ENCODE results near the gene ANXA2R. TPM values are rescaled to one million over a fixed set of nuclear protein-coding genes. Genes with fewer than 3 reads are reported as not detected.

The ANXA2R gene
- polyA plus RNA-seq, 3 donors: 2.3 to 6.4 (median 3.1) TPM

- Histone ChIP-seq H3K4me1 (ENCODE audit: control insufficient read depth in 1 of 2, insufficient read depth in 2 of 2, low read length in 2 of 2) (peaks cover 16 to 28% of the 10 kb centered on the region in 2 donors), H3K9ac (ENCODE audit: insufficient read depth, low read length, poor library complexity, severe bottlenecking) (no peak overlapping the region), H4K20me1 (ENCODE audit: insufficient read depth, low read length) (no peaks in the 10 kb centered on the region), H3K4me2 (replicated peaks; ENCODE audit: extremely low read depth, low read length, poor library complexity, severe bottlenecking) (no peak overlapping the region), H3K4me3 (replicated peaks in 1 of 3; ENCODE audit: low read depth in 2 of 3, low read length in 3 of 3) (no peak overlapping the region), H3K36me3 (replicated peaks in 1 of 2; ENCODE audit: control insufficient read depth in 1 of 2, insufficient read depth in 2 of 2, low read length in 2 of 2) (no peaks in the 10 kb centered on the region), H3K27ac (ENCODE audit: low read depth in 1 of 2, low read length in 2 of 2) (no peak overlapping the region), H3K27me3 (ENCODE audit: control insufficient read depth in 2 of 2, insufficient read depth in 2 of 2, low read length in 2 of 2) (peaks cover 9 to 29% of the 10 kb centered on the region in 2 donors), H2AFZ (ENCODE audit: insufficient read depth, low read depth, low read length, poor library complexity, severe bottlenecking) (no peak overlapping the region), H3K79me2 (ENCODE audit: insufficient read depth, low read length) (no peaks in the 10 kb centered on the region), H3K9me3 (replicated peaks in 1 of 2; ENCODE audit: control insufficient read depth in 1 of 2, insufficient read depth in 1 of 2, low read length in 2 of 2) (no peaks in the 10 kb centered on the region)
- no peak overlapping the region for H3K27ac Mint-ChIP-seq
- DNase-seq: no peak
- H3K27me3 Mint-ChIP-seq (ENCODE audit: low read depth in 3 of 3): peaks cover 21 to 31% (median 28%) of the 10 kb centered on the region in 3 donors
- H3K4me1 Mint-ChIP-seq: peaks cover 24% of the 10 kb centered on the region
- peaks cover 0 to 2% (median 0%) of the 10 kb centered on the region in 7 donors for H3K9me3 Mint-ChIP-seq
- intact Hi-C loops (cut with micrococcal nuclease): no loop called here
- peak overlapping the region in 1 of 2 donors; percentile 75 for H3K4me3 Mint-ChIP-seq
- peaks cover 3 to 10% of the 10 kb centered on the region in 2 donors for H3K36me3 Mint-ChIP-seq
- no peak for TF ChIP-seq CTCF (IDR thresholded peaks at IDR 0.05)
Observed at GRCh38 chr5:43001748-43002147, 38.4 kb downstream of the ANXA2R start.

- no peak overlapping the region for H3K4me2 ChIP-seq (replicated peaks; ENCODE audit: extremely low read depth, low read length, poor library complexity, severe bottlenecking)
- Mint-ChIP-seq H3K36me3 (peaks cover 3 to 10% of the 10 kb centered on the region in 2 donors), H3K27ac (no peak overlapping the region), H3K4me1 (peaks cover 26% of the 10 kb centered on the region), H3K4me3 (peak overlapping the region in 1 of 2 donors; percentile 75), H3K9me3 (peaks cover 0 to 2% (median 0%) of the 10 kb centered on the region in 7 donors), H3K27me3 (ENCODE audit: low read depth in 3 of 3) (peaks cover 21 to 31% (median 28%) of the 10 kb centered on the region in 3 donors)
- no peaks in the 10 kb centered on the region for H4K20me1 ChIP-seq (ENCODE audit: insufficient read depth, low read length)
- H3K27me3 ChIP-seq (ENCODE audit: control insufficient read depth in 2 of 2, insufficient read depth in 2 of 2, low read length in 2 of 2): peaks cover 9 to 29% of the 10 kb centered on the region in 2 donors
- H3K4me3 ChIP-seq (replicated peaks in 1 of 3; ENCODE audit: low read depth in 2 of 3, low read length in 3 of 3): no peak overlapping the region
- H3K36me3 ChIP-seq (replicated peaks in 1 of 2; ENCODE audit: control insufficient read depth in 1 of 2, insufficient read depth in 2 of 2, low read length in 2 of 2): no peaks in the 10 kb centered on the region
- no peak overlapping the region for H3K27ac ChIP-seq (ENCODE audit: low read depth in 1 of 2, low read length in 2 of 2)
- whole genome bisulfite sequencing (ENCODE audit: insufficient coverage): no CpG with 5 or more reads among the region's 6 CpGs
- intact Hi-C loops (cut with micrococcal nuclease): no loop called here
- H3K9me3 ChIP-seq (replicated peaks in 1 of 2; ENCODE audit: control insufficient read depth in 1 of 2, insufficient read depth in 1 of 2, low read length in 2 of 2): no peaks in the 10 kb centered on the region
- no peak overlapping the region for H3K9ac ChIP-seq (ENCODE audit: insufficient read depth, low read length, poor library complexity, severe bottlenecking)
- no peak for TF ChIP-seq CTCF (IDR thresholded peaks at IDR 0.05)
- no peaks in the 10 kb centered on the region for H3K79me2 ChIP-seq (ENCODE audit: insufficient read depth, low read length)
- H3K4me1 ChIP-seq (ENCODE audit: control insufficient read depth in 1 of 2, insufficient read depth in 2 of 2, low read length in 2 of 2): peaks cover 16 to 23% of the 10 kb centered on the region in 2 donors
- H2AFZ ChIP-seq (ENCODE audit: insufficient read depth, low read depth, low read length, poor library complexity, severe bottlenecking): no peak overlapping the region
- DNase-seq: no peak
Observed at GRCh38 chr5:43000914-43001313, 39.2 kb downstream of the ANXA2R start.

Data from CD14-positive monocyte (primary cell).